Measurements from ENCODE around the gene PCDHB7.
A peak's percentile ranks its signal among the peaks of the same experiment; 100 is the strongest.
"Not testable (repeated sequence)": the region's sequence is repeated elsewhere in the genome, so short reads cannot be mapped to it uniquely, and the experiment has no call there.

The PCDHB7 gene

DNA sequence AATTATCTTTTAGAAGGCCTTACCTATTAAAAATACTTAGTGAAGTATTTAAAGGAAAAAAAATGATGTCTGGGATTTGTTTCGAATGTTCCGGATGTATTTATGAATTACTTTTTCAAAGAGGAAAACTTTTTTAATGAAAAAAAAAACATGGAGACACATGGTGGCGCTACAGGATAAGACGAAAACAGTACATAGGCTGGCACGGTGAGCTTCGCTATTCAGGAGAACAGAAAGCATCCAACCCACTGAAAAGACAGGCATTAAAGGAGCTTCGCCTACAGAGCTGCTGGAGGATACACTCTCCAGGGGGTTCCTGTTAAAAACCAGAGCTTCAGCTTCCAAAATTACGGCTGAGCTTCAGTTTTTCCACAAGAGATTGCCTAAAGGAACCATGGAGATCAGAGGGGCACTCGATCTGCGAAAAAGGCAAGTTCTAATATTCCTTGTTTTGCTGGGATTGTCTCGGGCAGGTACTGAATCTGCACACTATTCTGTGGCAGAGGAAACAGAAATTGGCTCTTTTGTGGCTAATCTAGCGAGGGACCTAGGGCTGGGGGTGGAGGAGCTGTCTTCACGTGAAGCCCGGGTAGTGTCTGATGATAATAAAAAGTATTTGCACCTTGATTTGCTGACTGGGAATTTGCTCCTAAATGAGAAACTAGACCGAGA is 50.8 kb downstream of the PCDHB7 start, which contains the start of gene PCDHB14:
TSS of gene PCDHB14 (plus strand) at position 232 of the 672 bp plus-strand sequence. CDS start at position 395, 163 bp downstream.
- DNase-seq = peak in 1 of 56 donors; percentile 4

DNA sequence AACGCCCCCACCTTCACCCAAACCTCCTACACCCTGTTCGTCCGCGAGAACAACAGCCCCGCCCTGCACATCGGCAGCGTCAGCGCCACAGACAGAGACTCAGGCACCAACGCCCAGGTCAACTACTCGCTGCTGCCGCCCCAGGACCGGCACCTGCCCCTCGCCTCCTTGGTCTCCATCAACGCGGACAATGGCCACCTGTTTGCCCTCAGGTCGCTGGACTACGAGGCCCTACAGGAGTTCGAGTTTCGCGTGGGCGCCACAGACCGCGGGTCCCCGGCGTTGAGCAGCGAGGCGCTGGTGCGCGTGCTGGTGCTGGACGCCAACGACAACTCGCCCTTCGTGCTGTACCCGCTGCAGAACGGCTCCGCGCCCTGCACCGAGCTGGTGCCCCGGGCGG is 52.4 kb downstream of the PCDHB7 start:
- DNase-seq = not testable (repeated sequence)

DNA sequence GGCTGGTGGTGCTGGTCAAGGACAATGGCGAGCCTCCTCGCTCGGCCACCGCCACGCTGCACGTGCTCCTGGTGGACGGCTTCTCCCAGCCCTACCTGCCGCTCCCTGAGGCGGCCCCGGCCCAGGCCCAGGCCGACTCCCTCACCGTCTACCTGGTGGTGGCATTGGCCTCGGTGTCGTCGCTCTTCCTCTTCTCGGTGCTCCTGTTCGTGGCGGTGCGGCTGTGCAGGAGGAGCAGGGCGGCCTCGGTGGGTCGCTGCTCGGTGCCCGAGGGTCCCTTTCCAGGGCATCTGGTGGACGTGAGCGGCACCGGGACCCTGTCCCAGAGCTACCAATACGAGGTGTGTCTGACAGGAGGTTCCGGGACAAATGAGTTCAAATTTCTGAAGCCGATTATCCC is 53.0 kb downstream of the PCDHB7 start:
- DNase-seq = not testable (repeated sequence)
